ENCODE measurements around the gene NELL1.

Gene NELL1

GRCh38 chr11:20864628-20865027, 195.2 kb downstream of the NELL1 start:
- Histone ChIP-seq H3K27me3 (replicated peaks) (no peaks in the 10 kb centered on the region), H3K27ac (no peak overlapping the region), H3K4me3 (ENCODE audit: low read depth, low read length) (no peak overlapping the region), H3K36me3 (replicated peaks) (no peaks in the 10 kb centered on the region)
- in situ Hi-C loops (cut with HindIII; ENCODE audit: low pct_ligation_motif_present, low sequenced_read_pairs), result no loop called here
- TF ChIP-seq CTCF (IDR thresholded peaks at IDR 0.05; ENCODE audit: low read depth, low read length, missing control alignments), result no peak
- no peak for DNase-seq

- TF ChIP-seq CTCF (IDR thresholded peaks at IDR 0.05; ENCODE audit: low read depth, low read length, missing control alignments), result no peak
- H3K4me3 ChIP-seq (ENCODE audit: low read depth, low read length), result no peak overlapping the region
- no peak overlapping the region for H3K27ac ChIP-seq
- no peaks in the 10 kb centered on the region for H3K36me3 ChIP-seq (replicated peaks)
- H3K27me3 ChIP-seq (replicated peaks), result no peaks in the 10 kb centered on the region
- no peak for DNase-seq
- in situ Hi-C loops (cut with HindIII; ENCODE audit: low pct_ligation_motif_present, low sequenced_read_pairs), result no loop called here
These were observed 195.8 kb downstream of the NELL1 start for GRCh38 chr11:20865161-20865560.

GRCh38 chr11:20869123-20869522, 199.7 kb downstream of the NELL1 start:
- DNase-seq, result no peak
- no peaks in the 10 kb centered on the region for H3K27me3 ChIP-seq (replicated peaks)
- H3K36me3 ChIP-seq (replicated peaks), result no peaks in the 10 kb centered on the region
- in situ Hi-C loops (cut with HindIII; ENCODE audit: low pct_ligation_motif_present, low sequenced_read_pairs), result no loop called here
- no peak for TF ChIP-seq CTCF (IDR thresholded peaks at IDR 0.05; ENCODE audit: low read depth, low read length, missing control alignments)
- no peak overlapping the region for H3K27ac ChIP-seq
- H3K4me3 ChIP-seq (ENCODE audit: low read depth, low read length), result no peak overlapping the region

- no peak overlapping the region for H3K27ac ChIP-seq
- DNase-seq, result no peak
- H3K36me3 ChIP-seq (replicated peaks), result no peaks in the 10 kb centered on the region
- H3K4me3 ChIP-seq (ENCODE audit: low read depth, low read length), result no peak overlapping the region
- no peaks in the 10 kb centered on the region for H3K27me3 ChIP-seq (replicated peaks)
- in situ Hi-C loops (cut with HindIII; ENCODE audit: low pct_ligation_motif_present, low sequenced_read_pairs), result no loop called here
- no peak for TF ChIP-seq CTCF (IDR thresholded peaks at IDR 0.05; ENCODE audit: low read depth, low read length, missing control alignments)
These were observed 203.7 kb downstream of the NELL1 start for GRCh38 chr11:20873054-20873453.

- H3K4me3 ChIP-seq (ENCODE audit: low read depth, low read length), result no peak overlapping the region
- in situ Hi-C loops (cut with HindIII; ENCODE audit: low pct_ligation_motif_present, low sequenced_read_pairs), result no loop called here
These were observed 205.0 kb downstream of the NELL1 start for GRCh38 chr11:20874358-20874757.

More at GRCh38 chr11:20874358-20874757, 205.0 kb downstream of the NELL1 start:
- TF ChIP-seq CTCF (IDR thresholded peaks at IDR 0.05; ENCODE audit: low read depth, low read length, missing control alignments), result no peak
- H3K27ac ChIP-seq, result no peak overlapping the region
- no peaks in the 10 kb centered on the region for H3K27me3 ChIP-seq (replicated peaks)
- H3K36me3 ChIP-seq (replicated peaks), result no peaks in the 10 kb centered on the region
- DNase-seq, result no peak

All from brain microvascular endothelial cell (primary cell).